GM19463 (cell line): ENCODE data around the gene HRH1.
A peak's percentile ranks its signal among the peaks of the same experiment; 100 is the strongest.
"Not testable (repeated sequence)": the region's sequence is repeated elsewhere in the genome, so short reads cannot be mapped to it uniquely, and the experiment has no call there.

Experiments
- ATAC-seq: cut with Tn5 transposase; IDR thresholded peaks from one replicate; pipeline ENCODE4 v1.9.1; 2021; ENCODE audit warnings: mild to moderate bottlenecking, moderate library complexity; ENCODE audit not compliant: unreplicated experiment

The HRH1 gene

GRCh38 chr3:11140030-11140712, 14.1 kb upstream of the HRH1 start:
- ATAC-seq: peak; percentile 99

DNA sequence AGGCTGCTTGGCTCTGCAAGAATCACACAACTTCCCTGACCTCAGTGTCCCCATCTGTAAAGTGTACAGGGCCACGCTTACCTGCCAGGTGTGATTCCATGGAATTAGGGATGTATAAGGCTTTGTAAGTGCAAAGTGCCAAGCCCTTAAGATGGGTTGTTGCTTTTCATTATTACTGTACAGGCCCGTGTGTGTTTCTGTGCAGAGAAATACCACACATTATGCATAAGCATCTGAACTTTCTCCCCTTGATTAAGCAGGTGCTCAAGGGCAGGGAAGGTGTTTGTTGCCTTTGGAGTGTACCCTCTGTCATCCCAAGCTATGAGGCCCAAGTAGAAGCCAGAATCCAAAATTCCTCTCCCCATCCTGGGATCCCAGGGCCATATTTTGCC, 13.6 kb upstream of the HRH1 start:
- ATAC-seq: peak; percentile 41

DNA sequence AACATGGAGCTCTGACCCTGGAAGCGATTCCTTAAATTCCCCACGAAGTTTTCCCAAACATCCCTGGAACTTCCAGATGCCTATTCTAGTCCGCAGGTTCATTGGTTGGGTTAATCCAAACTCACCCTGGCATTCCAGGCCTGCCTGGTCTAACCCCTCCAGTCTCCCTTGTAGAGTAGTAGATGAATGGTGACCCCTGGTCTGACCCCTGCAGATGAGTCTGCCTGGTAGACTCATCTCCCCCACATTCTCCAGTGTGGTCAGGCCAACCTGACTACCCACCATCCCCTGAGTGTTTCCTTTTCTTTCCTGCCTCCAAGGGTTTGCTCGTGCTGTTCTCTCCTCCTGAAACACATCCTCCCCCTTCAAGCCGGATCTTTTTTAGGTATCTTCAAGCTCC, 10.8 kb upstream of the HRH1 start:
- ATAC-seq: no peak

DNA sequence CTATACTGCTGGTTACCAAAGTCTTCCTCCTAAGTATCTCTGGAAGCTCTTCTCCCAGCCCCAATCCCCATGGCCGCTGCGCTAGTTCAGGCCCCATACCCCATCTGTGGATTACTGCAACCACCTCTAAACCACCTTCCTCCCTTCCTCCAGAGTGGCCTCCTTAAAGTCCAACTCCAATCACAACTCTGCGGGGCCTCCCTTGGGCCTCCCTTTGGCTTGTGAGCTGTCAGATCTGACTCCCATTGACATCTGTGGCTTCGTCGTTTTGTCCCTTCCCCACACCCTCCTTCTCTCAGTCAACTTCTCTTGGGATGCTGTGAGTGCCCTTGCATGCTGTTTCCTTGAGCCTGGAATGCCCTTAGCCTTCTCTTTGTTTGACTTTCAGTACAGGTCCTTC, 9.3 kb upstream of the HRH1 start:
- ATAC-seq: no peak

GRCh38 chr3:11145888-11146287, 8.4 kb upstream of the HRH1 start:
- ATAC-seq: no peak

GRCh38 chr3:11146773-11147660, 7.3 kb upstream of the HRH1 start:
- ATAC-seq: no peak

DNA sequence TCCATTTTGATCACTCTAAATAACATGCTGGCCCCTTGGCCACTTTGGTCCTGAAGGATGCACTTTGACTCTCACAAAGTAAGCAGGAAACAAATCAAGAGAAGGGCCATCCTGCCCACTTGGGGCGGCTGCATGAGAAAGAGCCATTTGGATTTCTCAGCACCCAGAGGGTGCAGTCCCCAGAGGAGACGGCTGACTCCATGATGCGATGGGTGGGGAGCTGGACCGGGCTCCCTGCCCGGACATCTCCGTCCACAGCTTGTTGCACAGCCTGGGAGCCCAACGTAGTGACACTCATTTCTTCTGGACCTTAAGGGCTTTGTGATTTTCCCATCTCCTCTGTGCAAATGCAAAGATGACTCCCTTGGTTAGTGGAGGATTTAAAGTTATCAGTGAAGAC, 4.0 kb upstream of the HRH1 start:
- no peak for ATAC-seq

DNA sequence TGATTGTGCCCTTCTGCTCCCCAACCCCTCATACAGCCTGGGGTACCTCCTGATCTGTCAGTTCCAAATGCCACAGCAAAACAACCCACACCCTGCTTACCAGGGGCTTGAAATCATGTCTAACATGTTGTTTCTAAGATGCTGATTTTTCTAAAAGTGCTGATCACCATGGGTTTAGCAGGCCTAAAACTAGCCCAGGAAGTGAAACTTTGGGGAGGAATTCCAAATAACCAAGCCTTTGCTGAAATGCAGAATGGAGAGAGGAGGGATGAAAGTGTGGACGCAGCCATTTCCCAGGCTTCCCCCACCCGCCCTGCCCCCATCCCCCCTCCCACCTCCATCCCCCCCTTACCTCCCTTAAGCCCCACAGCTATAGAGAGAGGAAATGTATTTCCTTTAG, 2.0 kb upstream of the HRH1 start:
- no peak for ATAC-seq

DNA sequence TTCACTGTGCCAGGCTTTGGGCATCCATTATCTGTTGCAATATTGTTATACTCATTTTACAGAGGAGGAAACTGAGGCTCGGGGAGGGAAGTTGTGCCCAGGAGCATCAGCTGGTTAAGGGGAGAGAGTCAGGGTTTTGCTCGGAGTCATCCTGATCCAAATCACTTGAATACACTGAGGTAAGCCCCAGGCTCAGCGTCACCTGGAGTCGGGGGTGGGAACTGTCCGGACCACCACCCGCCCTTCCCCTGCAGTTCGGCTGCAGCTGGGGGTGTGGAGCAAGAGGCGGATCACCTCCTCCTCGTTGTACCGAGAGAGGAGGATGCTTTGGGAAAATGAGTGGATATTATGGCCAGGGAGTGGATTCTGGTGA, 646 bp downstream of the HRH1 start:
- ATAC-seq: no peak

DNA sequence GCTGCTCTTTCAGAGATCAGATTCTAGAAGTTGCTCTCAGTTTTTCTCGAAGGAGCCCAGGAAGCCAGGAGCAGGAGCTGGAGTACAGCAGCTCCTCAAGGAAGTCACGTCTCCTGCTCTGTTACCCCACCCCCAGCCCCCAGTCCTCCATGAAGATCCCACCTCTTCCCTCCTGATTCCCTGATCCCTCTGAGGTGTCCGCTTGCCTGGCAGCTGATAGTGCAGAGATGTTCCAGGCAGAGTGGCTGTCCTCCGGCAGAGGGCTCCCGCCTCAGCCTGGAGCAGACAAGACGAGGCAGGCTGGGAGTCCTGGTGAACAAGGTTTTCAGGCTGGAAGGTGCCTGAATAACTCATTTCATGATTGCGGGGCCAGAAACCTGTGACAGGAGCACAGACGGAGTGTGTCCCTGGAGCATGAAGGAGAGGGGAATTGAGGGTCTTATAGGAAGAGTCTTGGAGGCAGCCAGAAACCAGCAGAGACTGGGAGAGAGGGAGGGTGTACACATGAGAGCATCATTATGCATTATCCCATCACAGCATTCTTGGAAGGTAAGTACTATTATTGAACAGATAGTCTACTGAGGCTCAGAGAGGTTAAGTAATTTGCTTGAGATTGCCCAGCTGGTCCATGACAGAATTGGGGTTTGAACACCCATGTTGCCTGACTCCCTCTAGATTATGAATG, 1.2 kb downstream of the HRH1 start:
- no peak for ATAC-seq

DNA sequence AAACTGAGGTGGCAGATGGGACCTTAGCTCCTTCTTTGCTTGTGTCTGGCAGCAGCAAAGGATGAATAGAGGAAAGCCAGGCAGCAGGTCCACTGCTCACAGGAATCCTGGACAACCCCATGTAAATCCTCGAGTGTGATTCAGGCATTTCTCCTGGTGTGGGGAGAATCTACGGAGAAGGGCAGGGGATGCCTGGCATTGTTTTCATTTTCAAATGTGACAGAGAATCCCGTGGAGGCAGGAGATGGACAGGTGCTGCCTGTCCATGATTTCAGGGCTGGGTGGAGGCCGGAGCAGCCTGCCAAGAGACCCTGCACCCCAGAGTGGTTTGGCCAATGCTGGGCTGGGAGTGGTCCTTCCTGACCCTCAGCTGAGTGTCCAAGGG, 1.7 kb downstream of the HRH1 start:
- no peak for ATAC-seq

- no peak for ATAC-seq
Measured at GRCh38 chr3:11157421-11157820, 3.1 kb downstream of the HRH1 start.

- ATAC-seq: no peak
Measured at GRCh38 chr3:11159421-11159904, 5.2 kb downstream of the HRH1 start.

DNA sequence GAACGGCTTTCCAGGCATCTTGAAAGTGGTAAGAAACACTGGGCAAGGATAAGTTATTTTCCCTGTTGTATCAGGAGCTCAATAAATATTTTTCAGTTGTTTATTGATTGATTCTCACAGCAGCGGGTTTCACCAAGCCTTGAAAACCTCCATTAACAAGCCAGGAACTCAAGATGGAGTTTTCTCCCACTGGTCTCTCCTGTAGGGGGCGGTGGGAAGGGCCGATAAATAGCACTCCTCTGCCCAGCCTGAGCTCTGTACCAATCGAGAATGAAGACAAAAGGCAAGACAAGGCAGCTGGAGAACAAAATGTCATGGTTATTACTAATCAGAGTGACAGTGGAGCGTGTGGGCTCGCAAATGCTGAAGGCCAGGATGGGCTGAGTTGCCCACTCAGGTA, 7.4 kb downstream of the HRH1 start:
- no peak for ATAC-seq

- ATAC-seq: no peak
Measured at GRCh38 chr3:11162401-11163345, 8.4 kb downstream of the HRH1 start.

GRCh38 chr3:11164607-11165006, 10.3 kb downstream of the HRH1 start:
- ATAC-seq: no peak

GRCh38 chr3:11165476-11165875, 11.2 kb downstream of the HRH1 start:
- ATAC-seq: no peak

DNA sequence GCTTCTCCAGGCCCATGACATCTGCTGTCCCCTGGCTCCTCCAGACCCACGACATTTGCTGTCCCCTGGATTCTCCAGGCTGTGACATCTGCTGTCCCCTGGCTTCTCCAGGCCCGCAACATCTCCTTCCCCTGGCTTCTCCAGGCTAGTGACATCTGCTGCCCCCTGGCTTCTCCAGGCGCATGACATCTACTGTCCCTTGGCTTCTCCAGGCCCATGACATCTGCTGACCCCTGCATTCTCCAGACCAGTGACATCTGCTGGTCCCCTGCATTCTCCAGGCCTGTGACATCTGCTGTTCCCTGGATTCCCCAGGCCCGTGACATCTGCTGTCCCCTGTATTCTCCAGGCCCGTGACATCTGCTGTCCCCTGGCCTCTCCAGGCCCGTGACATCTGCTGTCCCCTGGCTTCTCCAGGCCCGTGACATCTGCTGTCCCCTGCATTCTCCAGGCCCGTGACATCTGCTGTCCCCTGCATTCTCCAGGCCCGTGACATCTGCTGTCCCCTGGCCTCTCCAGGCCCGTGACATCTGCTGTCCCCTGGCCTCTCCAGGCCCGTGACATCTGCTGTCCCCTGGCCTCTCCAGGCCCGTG, 12.6 kb downstream of the HRH1 start:
- ATAC-seq: not testable (repeated sequence)

GRCh38 chr3:11167590-11167989, 13.3 kb downstream of the HRH1 start:
- no peak for ATAC-seq

GRCh38 chr3:11168406-11168805, 14.1 kb downstream of the HRH1 start:
- no peak for ATAC-seq
